ENCODE results near the gene GLB1L2.

Gene GLB1L2

DNA sequence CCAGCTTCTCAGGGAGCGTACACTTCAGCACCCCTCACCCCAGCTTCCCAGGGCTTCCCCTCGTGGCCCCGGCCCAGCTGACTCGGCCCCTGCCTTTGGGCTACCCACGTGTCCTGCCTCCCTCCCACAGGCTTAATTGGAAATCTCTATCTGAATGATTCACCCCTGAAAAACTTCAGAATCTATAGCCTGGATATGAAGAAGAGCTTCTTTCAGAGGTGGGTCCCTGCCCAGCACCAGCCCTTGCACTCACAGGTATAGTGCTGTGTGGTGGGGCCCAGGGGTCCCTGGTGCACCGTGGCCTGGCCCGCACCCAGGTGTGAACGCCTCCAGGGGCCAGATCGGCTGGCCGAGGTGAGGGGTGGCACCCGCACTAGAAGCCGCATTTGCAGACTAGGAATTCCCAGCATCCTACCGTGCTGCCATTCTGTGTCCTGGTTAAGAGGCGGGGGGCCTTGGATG lies 41.8 kb downstream of the GLB1L2 start:
- H3K9me3 ChIP-seq = no peaks in the 10 kb centered on the region
- H3K27ac ChIP-seq = no peak overlapping the region
- peaks cover 16% of the 10 kb centered on the region; the same call in 1 of the 2 replicates for H4K20me1 ChIP-seq
- peaks cover 15% of the 10 kb centered on the region for H3K4me1 ChIP-seq
- no peak overlapping the region for H3K4me2 ChIP-seq
- no peak overlapping the region for H3K4me3 ChIP-seq
- 0 out of 2 replicates have a peak, but pooled peaks cover 5% of the 10 kb centered on the region for H3K27me3 ChIP-seq
- no peak for TF ChIP-seq Cebpa-rat (IDR thresholded peaks at IDR 0.05)
- no peaks in the 10 kb centered on the region for H3K36me3 ChIP-seq
- no peak overlapping the region for H3K9ac ChIP-seq

DNA sequence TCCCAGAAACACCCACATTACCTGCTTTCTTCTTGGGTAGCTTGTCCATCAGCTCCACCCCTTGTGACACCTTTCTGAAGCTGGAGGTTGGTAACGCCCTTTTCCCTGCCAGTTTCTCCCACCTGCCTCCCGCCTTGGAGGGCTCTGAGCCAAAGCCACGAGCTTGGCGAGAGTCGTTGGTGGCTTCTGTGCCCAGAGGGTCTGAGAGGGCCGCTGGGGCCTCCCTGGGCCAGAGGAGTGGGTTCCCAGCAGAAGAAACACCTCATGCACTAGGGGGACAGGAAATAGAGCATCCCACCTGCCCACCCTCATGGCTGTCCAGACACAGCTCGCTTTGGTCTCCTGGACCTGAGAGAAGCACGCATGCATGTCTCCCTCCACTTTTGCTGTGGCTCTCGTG lies 42.4 kb downstream of the GLB1L2 start:
- no peaks in the 10 kb centered on the region for H3K36me3 ChIP-seq
- H3K27ac ChIP-seq = no peak overlapping the region
- no peaks in the 10 kb centered on the region for H3K9me3 ChIP-seq
- TF ChIP-seq Cebpa-rat (IDR thresholded peaks at IDR 0.05) = no peak
- no peak overlapping the region for H3K4me3 ChIP-seq
- H3K9ac ChIP-seq = no peak overlapping the region
- H4K20me1 ChIP-seq = peaks cover 16% of the 10 kb centered on the region; the same call in 1 of the 2 replicates
- peaks cover 15% of the 10 kb centered on the region for H3K4me1 ChIP-seq
- 0 out of 2 replicates have a peak, but pooled peaks cover 5% of the 10 kb centered on the region for H3K27me3 ChIP-seq
- H3K4me2 ChIP-seq = no peak overlapping the region

DNA sequence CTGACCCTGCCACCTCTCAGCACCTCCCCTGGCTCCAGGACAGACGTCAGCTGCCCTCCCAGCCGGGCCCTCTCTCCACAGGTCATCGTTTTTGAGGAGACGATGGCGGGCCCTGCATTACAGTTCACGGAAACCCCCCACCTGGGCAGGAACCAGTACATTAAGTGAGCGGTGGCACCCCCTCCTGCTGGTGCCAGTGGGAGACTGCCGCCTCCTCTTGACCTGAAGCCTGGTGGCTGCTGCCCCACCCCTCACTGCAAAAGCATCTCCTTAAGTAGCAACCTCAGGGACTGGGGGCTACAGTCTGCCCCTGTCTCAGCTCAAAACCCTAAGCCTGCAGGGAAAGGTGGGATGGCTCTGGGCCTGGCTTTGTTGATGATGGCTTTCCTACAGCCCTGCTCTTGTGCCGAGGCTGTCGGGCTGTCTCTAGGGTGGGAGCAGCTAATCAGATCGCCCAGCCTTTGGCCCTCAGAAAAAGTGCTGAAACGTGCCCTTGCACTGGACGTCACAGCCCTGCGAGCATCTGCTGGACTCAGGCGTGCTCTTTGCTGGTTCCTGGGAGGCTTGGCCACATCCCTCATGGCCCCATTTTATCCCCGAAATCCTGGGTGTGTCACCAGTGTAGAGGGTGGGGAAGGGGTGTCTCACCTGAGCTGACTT lies 43.2 kb downstream of the GLB1L2 start:
- H3K4me3 ChIP-seq = no peak overlapping the region
- no peak overlapping the region for H3K27ac ChIP-seq
- 0 out of 2 replicates have a peak, but pooled peaks cover 5% of the 10 kb centered on the region for H3K27me3 ChIP-seq
- no peaks in the 10 kb centered on the region for H3K9me3 ChIP-seq
- H3K4me2 ChIP-seq = no peak overlapping the region
- no peaks in the 10 kb centered on the region for H3K36me3 ChIP-seq
- TF ChIP-seq Cebpa-rat (IDR thresholded peaks at IDR 0.05) = no peak
- no peak overlapping the region for H3K9ac ChIP-seq
- H4K20me1 ChIP-seq = peaks cover 23% of the 10 kb centered on the region; the same call in 1 of the 2 replicates
- peaks cover 15% of the 10 kb centered on the region for H3K4me1 ChIP-seq

DNA sequence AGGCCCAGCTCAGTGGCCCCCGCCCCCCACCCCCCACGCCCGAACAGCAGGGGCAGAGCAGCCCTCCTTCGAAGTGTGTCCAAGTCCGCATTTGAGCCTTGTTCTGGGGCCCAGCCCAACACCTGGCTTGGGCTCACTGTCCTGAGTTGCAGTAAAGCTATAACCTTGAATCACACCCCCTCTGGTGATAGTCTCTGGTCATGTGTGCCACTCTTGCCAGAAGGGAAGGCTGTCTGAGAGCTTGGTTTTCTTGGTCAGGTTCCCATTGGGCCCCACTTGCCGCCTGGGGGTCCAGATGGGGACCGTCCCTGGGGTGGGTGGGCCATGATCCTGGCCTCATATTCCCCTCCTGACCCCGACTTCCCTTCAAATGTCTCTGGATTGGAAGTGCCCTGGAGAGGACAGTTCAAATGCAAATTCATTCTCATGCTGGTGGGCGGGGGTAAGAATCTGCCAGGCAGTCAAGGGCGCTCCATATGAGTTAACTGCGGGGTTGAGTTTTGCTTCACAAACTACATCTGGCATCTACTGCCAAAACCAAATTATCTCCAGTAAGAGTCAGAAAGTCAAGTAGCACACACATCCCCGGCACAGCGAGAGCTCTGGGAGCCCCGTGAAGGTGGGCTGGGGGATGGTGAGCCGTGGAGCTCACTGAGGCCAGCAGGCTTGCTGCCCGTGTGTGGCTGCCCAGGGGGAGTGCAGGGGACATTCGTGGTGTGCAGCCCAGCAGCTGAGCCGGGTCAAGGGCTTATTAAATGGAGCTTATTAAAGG lies 44.5 kb downstream of the GLB1L2 start:
- Histone ChIP-seq H3K27ac (no peak overlapping the region), H3K4me3 (no peak overlapping the region), H3K36me3 (no peaks in the 10 kb centered on the region), H3K9ac (no peak overlapping the region), H3K4me2 (no peak overlapping the region), H3K9me3 (no peaks in the 10 kb centered on the region), H3K27me3 (0 out of 2 replicates have a peak, but pooled peaks cover 5% of the 10 kb centered on the region), H3K4me1 (peaks cover 15% of the 10 kb centered on the region), H4K20me1 (peaks cover 36% of the 10 kb centered on the region; the same call in 1 of the 2 replicates)
- TF ChIP-seq Cebpa-rat (IDR thresholded peaks at IDR 0.05) = no peak

DNA sequence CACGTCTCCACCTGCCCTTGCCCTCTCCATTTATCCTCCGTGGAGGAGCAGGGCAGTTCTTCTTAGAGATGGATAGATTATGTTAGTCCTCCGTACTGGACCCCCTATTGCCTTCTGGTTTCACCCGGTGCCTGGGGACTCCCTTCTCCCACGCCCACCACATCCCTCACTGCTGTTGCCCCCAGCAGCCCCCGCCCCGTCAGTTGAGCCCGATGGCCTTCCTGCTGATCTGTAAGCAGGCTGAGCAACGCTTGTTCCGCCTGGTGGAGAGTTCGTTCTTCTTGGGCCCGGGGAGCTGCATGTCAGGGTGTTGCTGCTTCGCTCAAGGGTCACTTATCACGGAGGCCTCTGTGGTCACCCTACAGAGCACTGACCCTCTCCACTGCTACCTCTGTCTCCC lies 46.1 kb downstream of the GLB1L2 start:
- H3K9ac ChIP-seq = no peak overlapping the region
- no peak overlapping the region for H3K27ac ChIP-seq
- peaks cover 52% of the 10 kb centered on the region for H4K20me1 ChIP-seq
- no peaks in the 10 kb centered on the region for H3K9me3 ChIP-seq
- H3K4me3 ChIP-seq = no peak overlapping the region
- peaks cover 2% of the 10 kb centered on the region; the same call in 1 of the 2 replicates for H3K27me3 ChIP-seq
- no peaks in the 10 kb centered on the region for H3K36me3 ChIP-seq
- TF ChIP-seq Cebpa-rat (IDR thresholded peaks at IDR 0.05) = no peak
- H3K4me2 ChIP-seq = no peak overlapping the region
- H3K4me1 ChIP-seq = peaks cover 3% of the 10 kb centered on the region

DNA sequence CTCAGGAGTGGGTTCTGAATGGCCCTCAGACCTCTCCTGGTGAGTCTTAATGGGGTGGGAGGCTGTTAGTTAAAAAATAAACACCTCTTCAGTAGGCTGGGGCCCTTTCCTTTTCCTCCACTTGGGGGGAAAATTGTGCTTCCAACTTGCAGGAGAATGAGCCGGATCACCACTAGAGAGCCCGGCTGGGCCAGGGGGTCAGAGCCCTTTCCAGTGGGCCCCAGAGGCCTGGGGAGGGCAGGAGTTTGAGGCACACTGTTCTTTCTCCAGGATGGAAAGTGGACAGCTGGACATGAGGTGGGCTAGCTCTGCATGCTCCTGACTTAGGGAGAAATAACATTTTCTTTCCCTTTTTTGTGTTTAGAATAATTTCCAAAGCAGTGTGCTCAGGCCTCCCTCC lies 47.5 kb downstream of the GLB1L2 start:
- Histone ChIP-seq H3K9ac (no peak overlapping the region), H4K20me1 (peaks cover 66% of the 10 kb centered on the region), H3K4me2 (no peak overlapping the region), H3K4me1 (peaks cover 2% of the 10 kb centered on the region; the same call in 1 of the 2 replicates), H3K36me3 (no peaks in the 10 kb centered on the region), H3K9me3 (no peaks in the 10 kb centered on the region), H3K27ac (no peak overlapping the region), H3K27me3 (peaks cover 14% of the 10 kb centered on the region), H3K4me3 (no peak overlapping the region)
- TF ChIP-seq Cebpa-rat (IDR thresholded peaks at IDR 0.05) = no peak

DNA sequence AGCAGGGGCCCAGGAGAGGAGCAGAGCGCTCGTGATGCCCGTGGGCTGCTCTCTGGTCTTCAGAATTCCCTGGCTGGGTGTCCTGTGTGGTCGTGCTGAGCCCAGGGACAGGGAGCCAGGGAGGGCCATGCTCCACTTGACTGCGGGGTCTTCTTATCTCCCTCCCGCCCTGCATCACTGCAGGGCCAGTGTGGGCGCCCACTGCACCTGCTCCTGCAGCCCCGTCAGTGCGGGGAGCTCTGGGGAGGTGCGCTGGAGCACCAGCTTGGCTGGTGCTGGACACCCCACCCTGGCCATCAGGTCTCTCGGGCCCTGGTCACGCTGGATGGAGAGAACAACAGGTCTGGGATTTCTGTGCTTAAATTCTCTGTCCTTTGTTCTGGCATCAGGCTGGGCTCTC lies 48.4 kb downstream of the GLB1L2 start:
- no peak for TF ChIP-seq Cebpa-rat (IDR thresholded peaks at IDR 0.05)
- no peak overlapping the region for H3K9ac ChIP-seq
- H3K36me3 ChIP-seq = no peaks in the 10 kb centered on the region
- no peaks in the 10 kb centered on the region for H3K9me3 ChIP-seq
- H4K20me1 ChIP-seq = peaks cover 75% of the 10 kb centered on the region
- H3K4me1 ChIP-seq = peaks cover 10% of the 10 kb centered on the region
- H3K27me3 ChIP-seq = peaks cover 24% of the 10 kb centered on the region
- no peak overlapping the region for H3K4me2 ChIP-seq
- no peak overlapping the region for H3K4me3 ChIP-seq
- no peak overlapping the region for H3K27ac ChIP-seq

DNA sequence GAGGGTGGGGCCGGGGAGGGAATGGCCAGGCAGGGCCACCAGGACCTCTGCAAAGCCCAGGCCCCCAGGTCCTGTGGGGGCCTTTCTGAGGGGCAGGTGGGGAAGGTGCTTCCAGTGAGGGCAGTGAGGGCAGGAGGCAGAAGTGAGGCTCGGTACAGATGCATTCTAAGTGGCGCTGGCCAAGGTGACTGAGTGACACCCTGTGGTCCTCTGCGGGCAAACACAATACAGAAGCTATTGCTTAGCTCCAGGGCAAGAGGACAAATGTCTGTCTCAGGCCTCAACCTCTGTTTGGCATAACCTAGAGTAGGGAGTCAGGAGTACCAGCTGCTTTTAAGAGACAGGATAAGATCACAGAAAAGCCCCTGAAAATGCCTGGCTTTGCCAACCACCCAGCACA lies 49.0 kb downstream of the GLB1L2 start:
- H4K20me1 ChIP-seq = peaks cover 81% of the 10 kb centered on the region
- TF ChIP-seq Cebpa-rat (IDR thresholded peaks at IDR 0.05) = no peak
- H3K27me3 ChIP-seq = peaks cover 29% of the 10 kb centered on the region
- H3K4me1 ChIP-seq = peaks cover 15% of the 10 kb centered on the region
- no peak overlapping the region for H3K4me2 ChIP-seq
- H3K36me3 ChIP-seq = no peaks in the 10 kb centered on the region
- H3K9ac ChIP-seq = no peak overlapping the region
- no peak overlapping the region for H3K27ac ChIP-seq
- H3K4me3 ChIP-seq = no peak overlapping the region
- H3K9me3 ChIP-seq = no peaks in the 10 kb centered on the region

DNA sequence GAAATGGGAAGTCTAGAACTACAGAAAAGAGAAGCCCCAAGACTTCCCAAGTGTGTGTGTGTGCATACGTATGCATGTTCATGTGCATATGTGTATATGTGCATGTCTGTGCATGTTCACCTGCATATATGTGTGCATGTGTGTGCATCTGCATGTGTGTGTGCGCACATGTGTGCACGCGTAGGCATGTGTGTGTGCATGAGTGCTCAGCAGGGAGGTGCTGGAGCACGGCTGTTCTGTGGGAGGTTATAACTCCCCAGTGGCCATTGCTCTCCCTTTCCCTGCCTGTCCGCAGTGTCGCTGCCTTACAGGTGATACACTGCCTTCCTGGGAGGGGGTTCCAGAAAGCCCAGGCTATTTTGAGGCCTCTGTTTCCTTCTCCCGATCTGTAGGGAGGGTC lies 50.5 kb downstream of the GLB1L2 start:
- Histone ChIP-seq H3K4me1 (peaks cover 30% of the 10 kb centered on the region), H3K27me3 (peaks cover 38% of the 10 kb centered on the region), H4K20me1 (peaks cover 88% of the 10 kb centered on the region), H3K9me3 (no peaks in the 10 kb centered on the region), H3K4me3 (no peak overlapping the region), H3K9ac (no peak overlapping the region), H3K36me3 (no peaks in the 10 kb centered on the region), H3K4me2 (no peak overlapping the region), H3K27ac (no peak overlapping the region)
- no peak for TF ChIP-seq Cebpa-rat (IDR thresholded peaks at IDR 0.05)

DNA sequence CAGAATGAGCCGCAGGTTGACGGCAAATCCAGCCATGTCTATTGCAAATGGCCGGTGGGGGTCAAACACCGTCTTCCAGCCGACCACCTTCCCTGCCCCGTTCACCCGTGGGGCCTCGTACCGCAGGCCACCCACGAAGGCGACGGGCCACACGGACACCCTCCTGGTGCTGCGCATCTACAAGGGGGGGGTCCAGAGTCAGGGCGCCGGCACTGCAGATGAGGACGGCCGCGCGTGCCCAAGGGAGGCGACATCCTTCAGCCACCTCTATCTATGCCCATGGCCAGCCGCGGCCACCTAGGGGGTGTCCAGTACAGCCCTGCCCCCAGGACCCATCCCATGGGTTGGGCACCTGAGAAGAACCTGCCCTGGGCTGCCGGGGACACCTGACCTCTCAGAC lies 51.0 kb downstream of the GLB1L2 start:
- Histone ChIP-seq H3K4me3 (no peak overlapping the region), H3K36me3 (no peaks in the 10 kb centered on the region), H3K27me3 (peaks cover 44% of the 10 kb centered on the region)

More for the DNA sequence above, 51.0 kb downstream of the GLB1L2 start:
- no peaks in the 10 kb centered on the region for H3K9me3 ChIP-seq
- no peak overlapping the region for H3K27ac ChIP-seq
- H4K20me1 ChIP-seq = peaks cover 88% of the 10 kb centered on the region
- no peak overlapping the region for H3K9ac ChIP-seq
- H3K4me2 ChIP-seq = no peak overlapping the region
- no peak for TF ChIP-seq Cebpa-rat (IDR thresholded peaks at IDR 0.05)
- H3K4me1 ChIP-seq = peaks cover 36% of the 10 kb centered on the region
